HG03520 (cell line): ENCODE results near the gene VAV3.
"Not testable (repeated sequence)": the region's sequence is repeated elsewhere in the genome, so short reads cannot be mapped to it uniquely, and the experiment has no call there.

Experiments
- ATAC-seq: cut with Tn5 transposase; IDR thresholded peaks from one replicate; pipeline ENCODE4 v1.9.1; 2021; ENCODE audit warnings: mild to moderate bottlenecking, moderate library complexity; ENCODE audit not compliant: unreplicated experiment

Gene VAV3

GRCh38 chr1:107965110-107965991 lies at the start of gene VAV3:
Gene VAV3 (minus strand): TSS chr1:107965180. CDS start chr1:107964869, 311 bp downstream.
- no peak for ATAC-seq

- ATAC-seq = no peak
Observed at GRCh38 chr1:108012553-108012952, 47.6 kb upstream of the VAV3 start.

GRCh38 chr1:108011295-108011694 lies 46.3 kb upstream of the VAV3 start:
- no peak for ATAC-seq

- ATAC-seq = no peak
Observed at GRCh38 chr1:108010581-108010980, 45.6 kb upstream of the VAV3 start.

- ATAC-seq = no peak
Observed at GRCh38 chr1:108009603-108010195, 44.7 kb upstream of the VAV3 start.

GRCh38 chr1:108007531-108007930 lies 42.6 kb upstream of the VAV3 start:
- no peak for ATAC-seq

- ATAC-seq = no peak
Observed at GRCh38 chr1:108007070-108007469, 42.1 kb upstream of the VAV3 start.

- ATAC-seq = not testable (repeated sequence)
Observed at GRCh38 chr1:108004919-108005318, 39.9 kb upstream of the VAV3 start.

- ATAC-seq = no peak
Observed at GRCh38 chr1:108000620-108001111, 35.7 kb upstream of the VAV3 start.

- ATAC-seq = no peak
Observed at GRCh38 chr1:108000184-108000583, 35.2 kb upstream of the VAV3 start.

- no peak for ATAC-seq
Observed at GRCh38 chr1:107997866-107998265, 32.9 kb upstream of the VAV3 start.

GRCh38 chr1:107993920-107994319 lies 28.9 kb upstream of the VAV3 start:
- ATAC-seq = no peak

GRCh38 chr1:107992347-107992746 lies 27.4 kb upstream of the VAV3 start:
- ATAC-seq = no peak

GRCh38 chr1:107991371-107992066 lies 26.5 kb upstream of the VAV3 start:
- no peak for ATAC-seq

- no peak for ATAC-seq
Observed at GRCh38 chr1:107990606-107991005, 25.6 kb upstream of the VAV3 start.

- no peak for ATAC-seq
Observed at GRCh38 chr1:107981277-107981676, 16.3 kb upstream of the VAV3 start.

- no peak for ATAC-seq
Observed at GRCh38 chr1:107979926-107980325, 14.9 kb upstream of the VAV3 start.

GRCh38 chr1:107979088-107979487 lies 14.1 kb upstream of the VAV3 start:
- no peak for ATAC-seq

GRCh38 chr1:107976836-107977235 lies 11.9 kb upstream of the VAV3 start:
- ATAC-seq = no peak

- no peak for ATAC-seq
Observed at GRCh38 chr1:107976431-107976830, 11.5 kb upstream of the VAV3 start.

GRCh38 chr1:107975851-107976250 lies 10.9 kb upstream of the VAV3 start:
- no peak for ATAC-seq

- no peak for ATAC-seq
Observed at GRCh38 chr1:107974090-107974489, 9.1 kb upstream of the VAV3 start.
